NCI-H1436 treated with DMSO at 0.1 percent for 48 hours (cell line): ENCODE data around the gene KRTAP29-1.
"Not testable (repeated sequence)": the region's sequence is repeated elsewhere in the genome, so short reads cannot be mapped to it uniquely, and the experiment has no call there.

ENCODE experiments used
- DNase-seq: peaks from one replicate; lab custom pipeline; 2025; lab: John Stamatoyannopoulos, UW

The KRTAP29-1 gene

DNA sequence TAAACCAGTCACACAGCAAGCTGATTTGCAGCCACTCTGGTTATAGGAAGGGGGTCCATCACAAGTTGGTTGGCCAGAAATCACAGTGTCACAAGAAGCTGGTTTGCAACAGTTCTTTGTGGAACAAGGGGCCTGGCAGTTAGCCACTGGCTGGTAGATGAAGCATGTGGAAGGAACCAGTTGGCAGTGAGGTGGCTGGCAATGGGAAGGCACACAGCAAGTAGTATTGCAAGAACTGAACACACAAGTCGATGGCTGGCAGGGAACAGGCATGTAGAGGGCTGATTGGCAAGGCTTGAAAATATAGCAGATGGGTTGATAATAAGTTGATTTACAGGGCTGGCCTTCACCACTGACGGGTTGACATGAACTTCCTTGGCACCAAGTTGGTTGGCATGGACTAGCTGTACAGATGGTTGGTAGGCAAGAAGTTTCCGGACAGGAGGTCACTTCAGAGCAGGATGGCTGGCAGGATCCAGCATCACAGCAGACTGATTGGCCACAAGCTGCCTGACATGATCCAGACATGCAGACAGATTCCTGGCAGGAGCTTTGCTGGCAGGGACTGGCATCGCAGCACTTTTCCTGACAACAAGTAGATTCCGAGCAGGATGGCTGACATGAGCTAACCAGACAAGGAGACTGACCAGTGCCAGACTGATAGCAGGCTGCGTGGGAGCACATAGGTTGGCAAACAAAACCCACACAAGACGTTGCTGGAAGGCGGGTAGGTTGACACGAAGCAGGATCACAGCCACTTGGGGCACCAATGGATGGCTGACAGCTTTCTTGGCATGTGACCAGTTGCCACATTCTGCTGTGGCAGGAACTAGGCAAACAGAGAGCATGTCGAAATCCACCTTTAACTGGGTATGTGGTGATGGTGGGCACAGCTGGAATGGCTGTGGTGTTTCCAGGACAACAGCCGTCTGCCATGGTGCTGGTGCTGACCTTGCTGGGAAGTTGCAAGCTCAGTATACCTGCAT, at the start of gene KRTAP29-1:
Gene KRTAP29-1 (minus strand): TSS at position 936 of the 986 bp plus-strand sequence. CDS start 0 bp downstream, at position 936.
- DNase-seq: no peak

DNA sequence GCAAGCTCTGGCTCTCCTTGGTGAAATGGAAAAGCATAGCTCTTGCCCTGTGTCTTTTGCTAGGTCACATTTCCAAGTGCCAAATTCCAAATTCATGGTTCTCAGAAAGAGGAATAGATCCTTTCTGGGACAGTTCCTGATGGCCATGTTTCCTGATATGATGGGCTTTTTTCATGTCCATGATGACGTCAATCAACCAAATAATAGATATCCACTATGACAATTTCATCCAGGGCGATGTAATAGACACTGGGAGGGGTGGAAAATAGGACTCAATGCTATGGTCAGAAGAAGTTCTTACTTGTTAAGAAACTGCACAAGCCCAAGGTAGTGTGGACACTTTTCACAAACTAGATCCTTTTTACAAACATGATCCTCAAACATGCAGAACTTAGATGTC, 48.5 kb upstream of the KRTAP29-1 start:
- DNase-seq: no peak

GRCh38 chr17:41350381-41350878, 47.8 kb upstream of the KRTAP29-1 start, which contains the start of gene KRT33A:
TSS of gene KRT33A (minus strand) at chr17:41350828. CDS start at chr17:41350767, 61 bp downstream.
- DNase-seq: not testable (repeated sequence)

- DNase-seq: no peak
Measured at GRCh38 chr17:41347869-41348760, 45.5 kb upstream of the KRTAP29-1 start.

- not testable (repeated sequence) for DNase-seq
Measured at GRCh38 chr17:41346421-41346820, 43.8 kb upstream of the KRTAP29-1 start.

DNA sequence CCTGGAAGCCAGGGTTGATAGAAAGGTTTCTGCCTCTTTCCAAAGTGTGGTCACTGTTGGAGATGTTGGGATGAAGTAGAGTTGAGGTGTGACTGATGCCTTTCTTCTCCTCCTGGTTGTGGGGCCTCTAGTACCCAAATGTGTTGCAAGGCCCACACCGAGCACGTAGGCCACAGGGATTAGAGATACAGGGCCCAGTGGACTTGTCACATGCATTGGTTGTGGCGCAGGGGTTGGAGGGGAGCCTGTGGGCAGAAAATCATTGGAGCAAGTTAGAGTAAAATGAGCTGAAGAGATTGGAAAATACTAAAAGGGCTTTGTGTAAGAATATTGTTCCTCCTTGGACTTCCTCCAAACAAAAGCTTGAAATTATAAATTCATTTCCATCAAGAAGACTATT, 43.3 kb upstream of the KRTAP29-1 start:
- DNase-seq: no peak

- DNase-seq: no peak
Measured at GRCh38 chr17:41343029-41343428, 40.4 kb upstream of the KRTAP29-1 start.

- no peak for DNase-seq
Measured at GRCh38 chr17:41340934-41341861, 38.5 kb upstream of the KRTAP29-1 start.

GRCh38 chr17:41340494-41340893, 37.8 kb upstream of the KRTAP29-1 start:
- DNase-seq: no peak

DNA sequence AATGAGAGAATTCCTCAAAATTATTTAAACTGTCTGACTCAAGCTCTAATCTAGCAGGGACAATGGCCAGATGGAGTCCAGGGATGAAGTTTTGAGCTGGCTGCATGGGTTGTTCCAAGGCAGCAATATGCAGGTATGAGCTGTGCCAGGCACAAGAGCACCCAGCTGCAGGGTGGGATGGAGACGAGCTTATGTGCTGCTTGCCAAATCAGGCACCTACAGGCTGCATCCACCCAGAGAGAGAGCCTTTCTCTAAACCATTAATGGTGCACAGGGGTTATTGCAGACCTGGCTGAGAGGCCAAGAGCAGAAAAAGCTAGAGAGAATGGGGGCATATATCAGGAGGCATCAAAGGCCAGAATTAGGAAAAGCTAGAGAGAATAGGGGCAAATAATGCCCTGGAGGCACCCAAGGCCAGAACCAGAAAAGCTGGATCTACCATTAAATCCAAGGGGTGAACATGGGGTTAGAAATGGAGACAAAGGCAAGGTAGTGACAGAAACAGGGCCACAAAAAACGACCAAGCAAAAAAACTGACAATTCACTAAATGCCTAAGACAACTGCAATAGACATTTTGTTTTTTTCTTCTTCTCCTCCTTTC, 37.0 kb upstream of the KRTAP29-1 start:
- no peak for DNase-seq

DNA sequence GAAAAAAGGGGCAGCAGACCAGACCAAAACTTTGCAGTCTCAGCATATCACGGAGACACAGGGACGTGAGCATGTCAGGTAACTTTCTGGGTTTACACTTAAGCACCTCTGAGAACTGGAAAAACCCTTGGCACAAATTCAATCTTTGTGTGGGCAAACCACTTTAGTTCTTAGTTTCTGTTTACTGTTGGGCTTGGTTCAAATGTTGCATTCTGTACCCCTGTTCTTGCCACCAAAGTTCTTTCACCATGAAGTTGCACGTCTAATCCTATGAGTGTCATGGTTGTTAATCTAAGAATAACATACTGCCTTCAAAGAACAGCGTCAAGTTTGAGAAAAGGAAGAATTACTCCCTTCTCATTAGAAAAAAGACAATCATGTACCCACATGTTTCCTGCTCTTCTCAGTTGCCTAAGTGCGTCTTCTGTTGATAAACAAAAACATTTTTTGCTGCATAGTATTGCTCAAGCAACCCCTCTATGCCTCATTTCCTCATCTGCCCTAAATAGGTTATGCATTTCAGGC, 36.4 kb upstream of the KRTAP29-1 start:
- no peak for DNase-seq

- DNase-seq: no peak
Measured at GRCh38 chr17:41335747-41336146, 33.1 kb upstream of the KRTAP29-1 start.

- DNase-seq: no peak
Measured at GRCh38 chr17:41334385-41335305, 32.0 kb upstream of the KRTAP29-1 start.

DNA sequence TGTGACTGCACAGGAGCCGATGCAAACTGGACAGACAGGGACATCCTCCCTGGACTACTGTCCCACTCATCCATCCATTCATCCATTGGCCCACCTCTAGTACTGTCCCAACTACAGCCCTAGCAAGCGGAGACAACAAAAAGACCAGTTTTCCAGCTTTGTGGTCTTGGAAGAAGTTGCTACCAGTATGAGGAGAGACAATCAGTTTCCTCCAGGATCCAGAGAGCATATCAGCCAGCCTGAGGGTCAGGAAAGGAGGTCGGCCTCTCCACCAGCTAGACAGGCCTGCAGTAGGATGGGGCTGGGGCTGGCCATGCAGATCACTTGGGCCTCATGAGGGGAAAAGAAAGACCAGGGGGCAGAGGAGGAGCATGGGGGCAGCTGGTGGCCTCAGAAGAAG, 31.2 kb upstream of the KRTAP29-1 start:
- no peak for DNase-seq

DNA sequence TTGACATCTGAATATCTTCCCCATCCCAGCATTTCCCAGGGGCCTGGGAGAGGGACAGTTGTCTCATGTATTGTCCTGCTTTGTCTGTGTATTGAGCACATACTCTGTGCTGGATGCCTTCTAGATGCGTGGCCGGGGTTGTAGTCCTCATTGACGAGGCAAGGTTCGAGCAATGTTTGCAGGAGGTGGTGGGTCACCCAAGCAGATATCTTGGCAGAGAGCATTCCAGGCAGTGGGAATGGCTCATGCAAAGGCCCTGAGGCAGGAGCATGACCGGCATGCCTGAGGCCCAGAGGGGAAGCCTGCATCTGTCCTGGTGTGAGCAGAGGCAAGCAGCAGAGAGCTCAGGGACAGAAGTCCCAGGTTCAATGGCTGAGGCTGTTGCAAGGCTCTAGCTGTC, 30.4 kb upstream of the KRTAP29-1 start:
- DNase-seq: no peak

DNA sequence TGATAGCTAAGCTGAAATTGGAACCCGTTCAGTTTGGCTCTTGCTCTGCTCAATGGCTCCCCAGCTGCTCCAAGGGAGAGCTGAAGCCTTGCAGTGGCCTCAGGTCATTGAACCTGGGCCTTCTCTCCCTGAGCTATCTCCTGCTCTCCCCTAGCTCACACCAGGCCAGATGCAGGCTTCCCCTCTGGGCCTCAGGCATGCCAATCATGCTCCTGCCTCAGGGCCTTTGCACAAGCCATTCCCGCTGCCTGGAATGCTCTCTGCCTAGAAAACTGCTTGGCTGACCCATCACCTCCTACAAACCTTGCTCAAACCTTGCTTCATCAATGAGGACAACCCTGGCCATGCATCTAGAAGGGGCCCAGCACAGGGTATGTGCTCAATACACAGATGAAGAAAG, 29.6 kb upstream of the KRTAP29-1 start:
- no peak for DNase-seq

DNA sequence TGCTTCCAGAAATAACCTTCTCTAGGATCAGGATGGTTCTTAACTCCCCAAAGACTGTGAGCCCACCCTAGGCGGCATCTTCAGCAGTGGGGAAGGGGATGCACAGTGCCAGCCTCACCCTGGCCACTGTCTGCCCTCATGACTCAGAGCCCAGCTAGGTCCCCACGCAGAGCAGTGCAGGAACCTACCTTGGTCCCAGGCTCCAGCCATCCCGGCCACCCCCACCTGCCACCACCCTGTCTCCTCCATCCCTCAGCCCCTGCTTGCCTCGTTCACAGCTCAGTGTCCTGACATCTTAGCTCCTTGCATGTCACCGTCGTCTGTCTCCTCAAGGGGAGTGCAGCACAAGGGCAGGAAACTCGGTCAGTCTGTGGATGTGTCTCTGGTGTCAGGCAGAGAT, 29.0 kb upstream of the KRTAP29-1 start:
- no peak for DNase-seq

DNA sequence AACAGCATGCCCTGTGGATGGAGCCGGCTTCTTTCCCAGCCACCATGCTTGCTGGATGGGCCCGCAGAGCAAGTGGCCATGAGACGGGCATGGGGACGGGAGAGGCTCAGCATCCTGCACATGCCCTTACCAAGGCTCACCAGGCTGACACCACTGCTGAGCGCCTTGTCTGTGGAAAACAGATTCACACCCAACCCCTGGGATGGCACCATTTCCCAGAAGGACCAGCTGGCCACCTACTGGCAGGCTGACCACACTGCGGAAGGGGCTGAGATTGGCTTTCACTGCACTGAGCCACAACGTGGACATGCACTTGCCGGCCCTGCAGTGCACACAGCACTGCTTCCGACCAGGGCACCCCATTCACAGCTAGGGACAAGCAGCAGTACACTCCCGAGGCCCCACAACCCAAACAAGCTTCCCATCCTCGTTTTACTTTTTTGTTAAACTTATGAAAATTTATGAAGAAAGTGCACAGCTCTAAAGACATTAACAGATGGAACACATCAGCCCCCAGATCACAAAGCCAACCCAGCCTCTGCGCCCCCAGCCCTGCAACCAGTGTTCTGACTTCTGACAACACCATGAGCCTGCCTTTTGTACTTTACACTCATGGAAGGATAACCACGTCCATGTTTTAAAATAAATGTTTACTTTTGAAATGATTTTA, 26.8 kb upstream of the KRTAP29-1 start:
- DNase-seq: peak; percentile 3

- DNase-seq: no peak
Measured at GRCh38 chr17:41328207-41328606, 25.6 kb upstream of the KRTAP29-1 start.
